ENCODE measurements around the gene VRK3. TPM values are rescaled to one million over a fixed set of nuclear protein-coding genes. Genes with fewer than 3 reads are reported as not detected.

VRK3 gene
- polyA plus RNA-seq, 2 of the 4 experiments (the other 2 are of a cell fraction), result 35.2 to 37.4 TPM

DNA sequence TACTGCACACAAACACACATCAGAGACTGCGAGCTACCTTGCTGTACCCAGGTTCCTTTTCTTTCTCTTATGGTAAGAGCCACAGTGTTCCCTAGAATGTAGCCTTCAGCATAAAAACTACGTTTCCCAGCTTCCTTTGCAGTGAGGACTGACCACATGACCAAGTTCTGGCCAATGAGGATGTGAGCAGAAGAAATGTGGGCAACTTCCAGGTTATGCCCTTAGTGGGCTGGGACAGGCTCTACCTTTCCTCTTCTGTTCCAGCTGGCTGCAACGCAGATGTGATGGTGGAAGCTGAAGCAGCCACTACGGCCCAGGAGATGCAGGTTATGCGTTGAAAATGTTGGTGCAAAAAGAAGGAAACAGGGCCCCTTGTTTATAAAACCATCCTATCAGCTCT, 27.5 kb downstream of the VRK3 start:
- Histone ChIP-seq H3K27ac (no peak overlapping the region), H3K4me2 (no peak overlapping the region), H3K4me1 (no peaks in the 10 kb centered on the region), H3K9me3 (no peaks in the 10 kb centered on the region), H3K4me3 (no peak overlapping the region)
- CTCF ChIA-PET, result interaction anchor here (0.6 to 2.3 kb wide), 7 partner anchors 11 to 95 kb away, joined by 3 to 8 read pairs (median 4); no protein-coding TSS in a partner anchor
- TF ChIP-seq USF2 (IDR thresholded peaks at IDR 0.05) (peak; percentile 83), BHLHE40 (IDR thresholded peaks at IDR 0.05; ENCODE audit: low read depth, low read length) (no peak)
- POLR2A ChIA-PET, result interaction anchor here (0.7 to 0.9 kb wide), 2 partner anchors 10 to 28 kb away, joined by 4 to 6 read pairs; partner anchors contain the start of gene ZNF473
- 63% methylated on average over 5 of the region's 5 CpGs for WGBS (ENCODE audit: missing lambda C conversion rate)
- FAIRE-seq (peak; percentile 99), ATAC-seq (peak; percentile 72 to 95), DNase-seq (ENCODE audit: low read depth in 1 of 2, low spot score in 1 of 2) (peak; percentile 76 to 83)

DNA sequence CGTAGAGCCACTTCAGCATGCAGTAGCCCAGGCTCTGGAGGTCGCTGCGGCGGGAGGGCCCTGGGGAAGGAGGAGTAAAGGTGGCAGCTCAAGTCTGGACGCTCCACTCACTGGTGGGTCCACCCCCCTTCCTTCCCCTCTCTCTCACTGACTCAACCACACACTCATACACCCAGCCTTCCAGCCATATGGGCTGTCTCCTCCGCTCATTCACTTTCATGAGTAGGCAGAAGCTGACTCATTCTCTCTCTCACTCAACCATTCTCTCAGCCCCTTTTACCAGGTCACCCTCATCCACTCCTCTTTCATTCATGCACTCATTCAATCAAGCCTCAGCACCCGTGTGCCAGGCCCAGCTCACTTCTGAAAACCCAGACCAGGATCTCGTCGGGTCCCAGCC, 36.7 kb downstream of the VRK3 start:
- no peak for TF ChIP-seq CBX2 (IDR thresholded peaks at IDR 0.05; ENCODE audit: borderline replicate concordance, low read depth)
- no peak for TF ChIP-seq MAFK (IDR thresholded peaks at IDR 0.05; ENCODE audit: partially characterized antibody)
- no peak for TF ChIP-seq PHF8 (IDR thresholded peaks at IDR 0.05; ENCODE audit: borderline replicate concordance, low read depth)
- no peak for TF ChIP-seq BCL3 (IDR thresholded peaks at IDR 0.05)
- no peak for TF ChIP-seq MAZ (IDR thresholded peaks at IDR 0.05; ENCODE audit: borderline replicate concordance, low read depth, low read length)
- TF ChIP-seq FOSB (CRISPR knock-in tag; IDR thresholded peaks at IDR 0.05), result no peak
- no peak for TF ChIP-seq RAD21 (conservative IDR thresholded peaks at IDR 0.05 in 1 of 2, IDR thresholded peaks at IDR 0.05 in 1 of 2)
- TF ChIP-seq NFE2L2 (conservative IDR thresholded peaks at IDR 0.05; ENCODE audit: low read length), result no peak
- no peak for TF ChIP-seq RCOR1 (IDR thresholded peaks at IDR 0.05; ENCODE audit: low read depth, low read length)
- no peak for TF ChIP-seq POLR2AphosphoS2 (conservative IDR thresholded peaks at IDR 0.05; ENCODE audit: low read length)
- TF ChIP-seq MYC (IDR thresholded peaks at IDR 0.05; ENCODE audit: borderline replicate concordance, low read length), result no peak
- TF ChIP-seq HOXB13 (CRISPR knock-in tag; IDR thresholded peaks at IDR 0.05; ENCODE audit: low read depth), result no peak
- TF ChIP-seq POLR2A (IDR thresholded peaks at IDR 0.05; ENCODE audit: low read length), result no peak
- no peak for TF ChIP-seq CHD2 (IDR thresholded peaks at IDR 0.05; ENCODE audit: low read length, partially characterized antibody)
- no peak for TF ChIP-seq HEYL (CRISPR knock-in tag; IDR thresholded peaks at IDR 0.05)
- TF ChIP-seq, protein P1, sequence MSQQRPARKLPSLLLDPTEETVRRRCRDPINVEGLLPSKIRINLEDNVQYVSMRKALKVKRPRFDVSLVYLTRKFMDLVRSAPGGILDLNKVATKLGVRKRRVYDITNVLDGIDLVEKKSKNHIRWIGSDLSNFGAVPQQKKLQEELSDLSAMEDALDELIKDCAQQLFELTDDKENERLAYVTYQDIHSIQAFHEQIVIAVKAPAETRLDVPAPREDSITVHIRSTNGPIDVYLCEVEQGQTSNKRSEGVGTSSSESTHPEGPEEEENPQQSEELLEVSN (IDR thresholded peaks at IDR 0.05; ENCODE audit: borderline replicate concordance, low read depth), result no peak
- Histone ChIP-seq H3K4me2 (no peak overlapping the region), H3K27ac (no peak overlapping the region), H3K9me3 (no peaks in the 10 kb centered on the region), H3K4me3 (no peak overlapping the region), H3K4me1 (no peaks in the 10 kb centered on the region)
- CTCF ChIA-PET, result interaction anchor here (1.7 to 8.4 kb wide), 3 partner anchors 12 to 52 kb away, joined by 4 to 78 read pairs (median 24); no protein-coding TSS in a partner anchor
- ATAC-seq, result no peak; a peak in 1 of 6 replicates
- POLR2A ChIA-PET, result no interaction called here
- WGBS (ENCODE audit: missing lambda C conversion rate), result 87% methylated on average over 9 of the region's 9 CpGs
- no peak for DNase-seq (ENCODE audit: low read depth in 1 of 2, low spot score in 1 of 2)
- FAIRE-seq, result no peak

DNA sequence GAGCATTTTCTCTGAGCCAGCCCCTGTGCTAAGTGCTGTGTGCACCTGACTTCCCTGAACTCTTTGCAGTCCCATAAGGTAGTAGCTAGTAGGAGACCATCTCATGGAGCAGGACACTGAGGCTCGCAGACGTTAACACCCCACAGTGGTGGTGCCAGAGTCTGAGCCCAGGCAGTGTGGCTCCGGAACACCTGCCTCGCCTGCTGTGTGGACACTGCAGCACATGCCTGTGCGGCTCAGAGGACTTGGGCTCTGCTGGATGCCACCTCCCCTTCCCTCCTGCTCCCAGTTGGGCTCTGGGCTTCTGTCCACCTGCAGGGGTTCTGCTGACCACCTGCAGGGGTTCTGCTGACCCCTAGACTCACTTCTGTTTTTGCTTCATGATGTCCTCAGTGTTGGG, 37.2 kb downstream of the VRK3 start:
- Histone ChIP-seq H3K27ac (no peak overlapping the region), H3K9me3 (no peaks in the 10 kb centered on the region), H3K4me2 (no peak overlapping the region), H3K4me3 (no peak overlapping the region), H3K4me1 (no peaks in the 10 kb centered on the region)
- POLR2A ChIA-PET, result no interaction called here
- TF ChIP-seq CBX2 (IDR thresholded peaks at IDR 0.05; ENCODE audit: borderline replicate concordance, low read depth), result no peak
- TF ChIP-seq MYC (IDR thresholded peaks at IDR 0.05; ENCODE audit: borderline replicate concordance, low read length), result no peak
- TF ChIP-seq HEYL (CRISPR knock-in tag; IDR thresholded peaks at IDR 0.05), result no peak
- no peak for TF ChIP-seq FOXS1 (CRISPR knock-in tag; IDR thresholded peaks at IDR 0.05)
- no peak for TF ChIP-seq ELK1 (IDR thresholded peaks at IDR 0.05; ENCODE audit: low read depth, low read length)
- no peak for TF ChIP-seq CHD4 (IDR thresholded peaks at IDR 0.05; ENCODE audit: borderline replicate concordance)
- TF ChIP-seq POLR2A (IDR thresholded peaks at IDR 0.05; ENCODE audit: low read length), result no peak
- TF ChIP-seq HOXB13 (CRISPR knock-in tag; IDR thresholded peaks at IDR 0.05; ENCODE audit: low read depth), result no peak
- no peak for TF ChIP-seq GATA3 (IDR thresholded peaks at IDR 0.05; ENCODE audit: borderline replicate concordance)
- TF ChIP-seq JUNB (IDR thresholded peaks at IDR 0.05), result no peak
- no peak for TF ChIP-seq MAZ (IDR thresholded peaks at IDR 0.05; ENCODE audit: borderline replicate concordance, low read depth, low read length)
- TF ChIP-seq RARB (CRISPR knock-in tag; IDR thresholded peaks at IDR 0.05), result no peak
- 92% methylated on average over 5 of the region's 5 CpGs for WGBS (ENCODE audit: missing lambda C conversion rate)
- CTCF ChIA-PET, result interaction anchor here (0.7 to 8.4 kb wide), 6 partner anchors 12 to 52 kb away, joined by 3 to 78 read pairs (median 4); partner anchors contain the start of gene VRK3
- FAIRE-seq, result no peak
- ATAC-seq, result no peak
- no peak for DNase-seq (ENCODE audit: low read depth in 1 of 2, low spot score in 1 of 2)
